Effector CD8-positive, alpha-beta T cell (primary cell): Measurements from ENCODE around the gene RMND1.
"Not testable (repeated sequence)": the region's sequence is repeated elsewhere in the genome, so short reads cannot be mapped to it uniquely, and the experiment has no call there.

Experiments used
- DNase-seq: peaks from one replicate; lab custom pipeline; 2025; lab: John Stamatoyannopoulos, UW

The RMND1 gene

DNA sequence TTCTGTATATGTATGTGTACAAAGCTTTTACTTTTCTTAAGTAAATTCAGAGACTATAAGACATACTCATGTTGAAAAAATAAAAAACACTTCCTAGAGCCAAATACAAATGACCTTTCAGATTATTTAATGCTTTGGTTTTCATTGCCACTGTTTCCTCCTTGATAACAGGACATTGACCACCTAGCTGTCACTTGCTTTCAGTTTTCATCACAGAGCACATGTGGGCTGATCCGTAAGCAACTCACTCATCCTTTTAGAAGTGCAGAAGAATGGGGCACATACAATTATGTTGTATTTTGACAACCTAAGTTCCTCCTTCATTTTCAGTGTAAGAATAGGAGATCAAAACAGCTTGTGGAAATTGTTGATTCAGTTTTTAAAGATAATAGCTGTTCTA lies 66.7 kb downstream of the RMND1 start:
- no peak for DNase-seq

- no peak for DNase-seq
Measured at GRCh38 chr6:151384151-151384550, 67.8 kb downstream of the RMND1 start.

DNA sequence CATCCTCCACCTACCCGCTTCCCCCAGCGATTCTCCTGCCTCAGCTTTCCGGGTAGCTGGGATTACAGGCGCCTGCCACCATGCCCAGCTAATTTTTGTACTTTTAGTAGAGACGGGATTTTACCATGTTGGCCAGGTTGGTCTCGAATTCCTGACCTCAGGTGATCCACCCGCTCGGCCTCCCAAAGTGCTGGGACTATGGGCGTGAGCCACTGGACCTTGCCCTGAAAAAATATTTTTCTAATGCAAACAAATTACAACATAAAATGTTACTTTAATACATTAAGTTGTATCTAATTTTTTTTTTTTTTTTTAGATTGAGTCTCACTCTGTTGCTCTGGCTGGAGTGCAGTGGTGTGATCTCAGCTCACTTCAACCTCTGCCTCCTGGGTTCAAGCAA lies 69.3 kb downstream of the RMND1 start:
- not testable (repeated sequence) for DNase-seq

DNA sequence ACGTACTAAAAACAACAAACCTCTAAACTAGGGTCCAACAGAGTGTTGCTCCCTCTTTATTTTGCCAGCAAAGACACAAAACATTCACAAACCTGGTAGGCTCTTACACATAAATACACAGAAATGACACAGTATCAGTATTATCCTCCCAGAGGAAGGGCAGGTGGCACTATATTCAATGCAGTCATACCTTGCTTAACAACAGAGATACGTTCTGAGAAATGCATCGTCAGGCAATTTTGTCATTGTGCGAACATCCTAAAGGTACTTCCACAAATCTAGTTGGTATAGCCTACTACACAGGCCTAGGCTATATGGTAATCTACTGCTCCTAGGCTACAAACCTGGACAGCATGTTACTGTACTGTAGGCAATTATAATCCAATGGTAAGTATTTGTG lies 70.2 kb downstream of the RMND1 start:
- no peak for DNase-seq

- DNase-seq = no peak
Measured at GRCh38 chr6:151380848-151381205, 71.1 kb downstream of the RMND1 start.

DNA sequence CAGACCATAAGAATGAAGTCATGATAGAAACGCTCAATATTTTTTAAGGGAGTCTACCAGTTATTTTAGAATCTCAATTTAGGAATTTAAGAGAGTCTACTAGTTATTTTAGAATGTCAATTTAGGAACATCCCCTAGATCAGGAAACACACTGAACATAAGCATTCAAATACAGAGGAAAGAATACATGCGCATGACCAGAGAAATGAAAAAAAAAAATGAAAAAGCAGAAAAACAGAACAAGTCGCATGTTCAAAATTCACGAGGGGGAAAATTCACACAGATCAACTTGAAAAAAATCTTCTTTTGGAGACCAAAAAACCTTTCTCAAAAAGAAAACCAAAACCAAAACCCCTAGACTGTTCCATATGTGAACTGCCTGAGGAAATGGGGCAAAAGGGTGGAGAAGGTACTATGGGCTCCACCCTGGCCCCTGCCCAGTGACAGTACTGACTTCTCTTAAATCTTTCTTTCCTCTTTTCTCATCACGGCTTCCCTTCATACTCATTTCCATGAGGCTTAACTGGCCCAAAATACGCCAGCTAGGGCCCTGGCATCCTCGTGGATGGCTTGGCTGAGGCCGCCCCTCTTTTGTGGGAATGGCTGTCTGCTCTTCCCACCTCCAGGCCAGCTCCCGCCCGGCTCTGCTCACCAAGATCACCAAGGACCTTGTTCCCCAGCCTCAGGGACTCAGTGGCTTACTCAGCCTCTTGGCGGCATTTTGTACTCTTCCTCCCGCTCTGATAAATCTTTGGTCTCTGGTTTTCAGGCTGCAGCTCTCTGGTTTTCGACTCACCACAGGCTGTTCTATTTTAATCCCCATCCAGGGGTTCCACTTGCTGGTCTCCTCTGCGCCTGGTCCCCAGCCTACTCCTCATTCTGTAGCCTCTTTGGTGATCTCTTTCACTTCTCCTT lies 71.7 kb downstream of the RMND1 start:
- DNase-seq = no peak

DNA sequence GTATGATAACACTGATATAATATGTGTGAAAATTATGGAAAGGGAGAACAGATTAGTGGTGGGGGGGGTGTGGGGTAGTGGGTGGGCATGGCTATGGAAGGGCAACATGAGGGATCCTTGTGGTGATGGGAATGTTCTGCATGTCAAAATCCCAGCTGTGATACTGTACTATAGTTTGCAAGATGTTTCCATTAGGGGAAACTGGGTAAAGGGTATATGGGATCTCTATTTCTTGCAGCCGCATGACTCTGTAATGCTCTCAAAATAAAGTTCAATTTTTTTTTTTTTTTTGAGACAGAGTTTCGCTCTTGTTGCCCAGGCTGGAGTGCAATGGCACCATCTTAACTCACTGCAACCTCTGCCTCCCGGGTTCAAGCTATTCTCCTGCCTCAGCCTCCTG lies 74.8 kb downstream of the RMND1 start:
- DNase-seq = no peak

DNA sequence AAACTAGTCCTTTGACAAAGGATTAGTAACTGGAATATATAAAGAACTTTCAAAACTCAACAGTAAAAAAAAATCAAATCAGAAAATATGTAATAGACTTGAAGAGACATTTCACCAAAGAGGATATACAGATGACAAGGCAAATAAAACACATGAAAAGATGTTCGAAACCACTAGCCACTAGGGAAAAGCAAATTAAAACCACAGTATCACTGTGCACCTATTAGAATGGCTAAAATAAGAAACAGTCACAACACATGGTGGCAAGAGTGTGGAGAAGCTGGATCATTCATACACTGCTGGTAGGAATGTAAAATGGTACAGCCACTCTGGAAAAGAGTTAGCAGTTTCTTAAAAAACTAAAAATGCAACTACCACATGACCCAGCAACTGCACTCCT lies 75.5 kb downstream of the RMND1 start:
- no peak for DNase-seq

DNA sequence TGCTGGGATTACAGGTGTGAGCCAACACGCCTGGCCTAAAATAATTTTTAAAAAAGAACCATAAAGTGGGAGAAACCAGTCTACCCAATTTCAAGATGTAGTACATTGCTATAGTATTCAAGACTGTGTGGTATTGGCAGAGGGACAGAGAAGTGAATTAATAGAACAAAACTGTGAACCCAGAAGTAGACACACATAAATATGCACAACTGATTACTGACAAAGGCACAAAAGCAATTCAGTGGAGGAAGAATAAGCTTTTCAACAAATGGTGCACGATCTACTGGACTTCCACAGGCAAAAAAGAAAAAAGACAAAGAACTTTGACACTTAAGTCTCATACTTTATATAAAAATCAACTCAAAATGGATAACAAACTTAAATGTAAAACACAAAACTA lies 76.1 kb downstream of the RMND1 start:
- no peak for DNase-seq

GRCh38 chr6:151374036-151374683 lies 77.8 kb downstream of the RMND1 start:
- no peak for DNase-seq

- DNase-seq = no peak
Measured at GRCh38 chr6:151372164-151372563, 79.8 kb downstream of the RMND1 start.

GRCh38 chr6:151370509-151371078 lies 81.3 kb downstream of the RMND1 start:
- DNase-seq = no peak

- no peak for DNase-seq
Measured at GRCh38 chr6:151365233-151365632, 86.7 kb downstream of the RMND1 start.

GRCh38 chr6:151359486-151359885 lies 92.4 kb downstream of the RMND1 start:
- DNase-seq = no peak

DNA sequence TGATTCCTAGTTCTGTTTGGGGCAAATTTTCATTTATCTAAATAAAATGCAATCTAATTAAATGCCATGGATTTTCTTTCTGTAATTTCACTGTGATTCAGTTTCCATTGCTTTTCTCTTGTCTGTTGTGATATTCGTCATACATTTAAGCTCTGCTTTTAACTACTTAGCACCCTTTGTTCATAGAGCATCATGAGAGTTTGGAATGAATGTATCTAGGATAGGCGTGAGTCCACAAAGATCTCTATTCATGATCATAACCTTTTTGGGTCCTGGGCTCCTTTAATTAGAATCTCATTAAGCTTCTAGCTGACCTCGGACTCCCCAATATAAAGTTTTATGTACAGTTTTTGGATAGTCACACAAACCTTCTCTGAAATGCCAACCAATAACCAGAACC lies 93.5 kb downstream of the RMND1 start:
- DNase-seq = no peak

- no peak for DNase-seq
Measured at GRCh38 chr6:151357758-151358436, 94.0 kb downstream of the RMND1 start.

DNA sequence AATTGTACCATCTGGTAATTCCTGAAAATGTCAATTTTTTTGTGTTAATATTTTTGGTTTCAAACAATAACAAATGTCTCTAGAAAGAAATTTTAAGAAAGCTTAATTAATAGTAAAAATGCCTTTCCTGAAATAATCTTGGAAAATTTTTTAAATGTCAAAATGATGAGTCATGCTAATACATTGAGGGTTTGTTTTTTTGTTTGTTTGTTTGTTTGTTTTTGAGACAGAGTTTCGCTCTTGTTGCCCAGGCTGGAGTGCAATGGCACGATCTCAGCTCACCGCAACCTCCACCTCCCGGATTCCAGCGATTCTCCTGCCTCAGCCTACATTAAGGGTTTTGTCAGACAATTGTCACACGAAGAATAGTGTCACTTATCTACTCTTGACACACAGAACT lies 94.9 kb downstream of the RMND1 start:
- not testable (repeated sequence) for DNase-seq
